GM18526 (cell line): ENCODE results near the gene GRM2.

Experiments
- POLR2A ChIP-seq: IDR thresholded peaks from 3 replicates; pipeline ENCODE4 v1.6.1; 2011; ENCODE audit not compliant: insufficient read length; ENCODE audit errors: extremely low read depth

Gene GRM2

GRCh38 chr3:51691021-51691420 is 15.8 kb upstream of the GRM2 start:
- TF ChIP-seq POLR2A = no peak

- no peak for TF ChIP-seq POLR2A
These were observed 14.9 kb upstream of the GRM2 start for GRCh38 chr3:51691949-51692348.

- TF ChIP-seq POLR2A = no peak
These were observed 13.9 kb upstream of the GRM2 start for GRCh38 chr3:51692980-51693395.

- no peak for TF ChIP-seq POLR2A
These were observed 9.9 kb upstream of the GRM2 start for GRCh38 chr3:51696954-51697353.

GRCh38 chr3:51698209-51698608 is 8.7 kb upstream of the GRM2 start:
- no peak for TF ChIP-seq POLR2A

- TF ChIP-seq POLR2A = no peak
These were observed 6.5 kb upstream of the GRM2 start for GRCh38 chr3:51700403-51700802.

- TF ChIP-seq POLR2A = no peak
These were observed 4.7 kb upstream of the GRM2 start for GRCh38 chr3:51702156-51702555.

- TF ChIP-seq POLR2A = no peak
These were observed 3.7 kb upstream of the GRM2 start for GRCh38 chr3:51703068-51703760.

GRCh38 chr3:51703761-51704510 is 2.9 kb upstream of the GRM2 start:
- TF ChIP-seq POLR2A = no peak

GRCh38 chr3:51704511-51704950 is 2.3 kb upstream of the GRM2 start:
- no peak for TF ChIP-seq POLR2A

- TF ChIP-seq POLR2A = no peak
These were observed 1.4 kb upstream of the GRM2 start for GRCh38 chr3:51705276-51706020.

GRCh38 chr3:51706021-51706485 is 815 bp upstream of the GRM2 start:
- no peak for TF ChIP-seq POLR2A

- no peak for TF ChIP-seq POLR2A
These were observed 1.5 kb downstream of the GRM2 start for GRCh38 chr3:51708216-51708845.

- no peak for TF ChIP-seq POLR2A
These were observed 2.1 kb downstream of the GRM2 start for GRCh38 chr3:51709004-51709420.

- no peak for TF ChIP-seq POLR2A
These were observed 2.8 kb downstream of the GRM2 start for GRCh38 chr3:51709675-51710074.
